Neural cell (in vitro differentiated cells): ENCODE measurements around the gene CACNB2.
"Not testable (repeated sequence)": the region's sequence is repeated elsewhere in the genome, so short reads cannot be mapped to it uniquely, and the experiment has no call there.

Source experiments
- EP300 ChIP-seq: fragments of 450-650 bp; conservative IDR thresholded peaks from 2 replicates; pipeline ENCODE4 v1.6.1; 2014; ENCODE audit warnings: antibody characterized with exemption, mild to moderate bottlenecking, moderate library complexity; ENCODE audit not compliant: poor library complexity, severe bottlenecking
- EZH2 ChIP-seq: fragments of 200-600, 300-800 bp; shearing (Covaris generic), sonication (generic); IDR thresholded peaks from 2 replicates; pipeline ENCODE4 v1.6.1; 2014; ENCODE audit warnings: antibody characterized with exemption, low read length, borderline replicate concordance, mild to moderate bottlenecking; ENCODE audit not compliant: insufficient read depth, poor library complexity, severe bottlenecking
- MXI1 ChIP-seq: fragments of 450-650 bp; conservative IDR thresholded peaks from 2 replicates; pipeline ENCODE4 v1.6.1; 2014; ENCODE audit warnings: antibody characterized with exemption, mild to moderate bottlenecking; ENCODE audit not compliant: poor library complexity, severe bottlenecking
- POLR2AphosphoS5 ChIP-seq: IDR thresholded peaks from 2 replicates; pipeline ENCODE4 v1.6.1; 2012
- RAD21 ChIP-seq: fragments of 450-650 bp; conservative IDR thresholded peaks from 2 replicates; pipeline ENCODE4 v1.6.1; 2014; ENCODE audit warnings: antibody characterized with exemption, mild to moderate bottlenecking, moderate library complexity
- REST ChIP-seq: IDR thresholded peaks from 2 replicates; pipeline ENCODE4 v1.6.1; 2012; ENCODE audit warnings: borderline replicate concordance
- TAF1 ChIP-seq: IDR thresholded peaks from 2 replicates; pipeline ENCODE4 v1.6.1; 2012; ENCODE audit warnings: low read depth
- TF ChIP-seq, protein P1 (sequence below): fragments of 450-650 bp; IDR thresholded peaks from 2 replicates; pipeline ENCODE4 v1.5.1; 2014; ENCODE audit warnings: antibody characterized with exemption, mild to moderate bottlenecking, moderate library complexity; ENCODE audit not compliant: poor library complexity, severe bottlenecking

- TF ChIP-seq, protein P1, sequence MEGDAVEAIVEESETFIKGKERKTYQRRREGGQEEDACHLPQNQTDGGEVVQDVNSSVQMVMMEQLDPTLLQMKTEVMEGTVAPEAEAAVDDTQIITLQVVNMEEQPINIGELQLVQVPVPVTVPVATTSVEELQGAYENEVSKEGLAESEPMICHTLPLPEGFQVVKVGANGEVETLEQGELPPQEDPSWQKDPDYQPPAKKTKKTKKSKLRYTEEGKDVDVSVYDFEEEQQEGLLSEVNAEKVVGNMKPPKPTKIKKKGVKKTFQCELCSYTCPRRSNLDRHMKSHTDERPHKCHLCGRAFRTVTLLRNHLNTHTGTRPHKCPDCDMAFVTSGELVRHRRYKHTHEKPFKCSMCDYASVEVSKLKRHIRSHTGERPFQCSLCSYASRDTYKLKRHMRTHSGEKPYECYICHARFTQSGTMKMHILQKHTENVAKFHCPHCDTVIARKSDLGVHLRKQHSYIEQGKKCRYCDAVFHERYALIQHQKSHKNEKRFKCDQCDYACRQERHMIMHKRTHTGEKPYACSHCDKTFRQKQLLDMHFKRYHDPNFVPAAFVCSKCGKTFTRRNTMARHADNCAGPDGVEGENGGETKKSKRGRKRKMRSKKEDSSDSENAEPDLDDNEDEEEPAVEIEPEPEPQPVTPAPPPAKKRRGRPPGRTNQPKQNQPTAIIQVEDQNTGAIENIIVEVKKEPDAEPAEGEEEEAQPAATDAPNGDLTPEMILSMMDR = not testable (repeated sequence)
- not testable (repeated sequence) for TF ChIP-seq REST, POLR2AphosphoS5, EZH2, EP300, RAD21, MXI1, TAF1
Observed at GRCh38 chr10:18156797-18157196, 16.6 kb downstream of the CACNB2 start.
